ENCODE data around the gene IL4R.

The IL4R gene

GRCh38 chr16:27315333-27316037 is 1.7 kb downstream of the IL4R start:
- DNase-seq (ENCODE audit: low spot score) = no peak

GRCh38 chr16:27316038-27316680 is 2.4 kb downstream of the IL4R start:
- DNase-seq (ENCODE audit: low spot score) = no peak

GRCh38 chr16:27317320-27317719 is 3.5 kb downstream of the IL4R start:
- DNase-seq (ENCODE audit: low spot score) = no peak

- DNase-seq (ENCODE audit: low spot score) = no peak
These were observed 4.1 kb downstream of the IL4R start for GRCh38 chr16:27317738-27318391.

- no peak for DNase-seq (ENCODE audit: low spot score)
These were observed 4.8 kb downstream of the IL4R start for GRCh38 chr16:27318392-27319256.

GRCh38 chr16:27319257-27319965 is 5.6 kb downstream of the IL4R start:
- no peak for DNase-seq (ENCODE audit: low spot score)

- DNase-seq (ENCODE audit: low spot score) = no peak
These were observed 6.7 kb downstream of the IL4R start for GRCh38 chr16:27320261-27321012.

- no peak for DNase-seq (ENCODE audit: low spot score)
These were observed 7.5 kb downstream of the IL4R start for GRCh38 chr16:27321013-27321915.

- DNase-seq (ENCODE audit: low spot score) = no peak
These were observed 9.3 kb downstream of the IL4R start for GRCh38 chr16:27322858-27323780.

- DNase-seq (ENCODE audit: low spot score) = no peak
These were observed 10.2 kb downstream of the IL4R start for GRCh38 chr16:27323781-27324561.

- no peak for DNase-seq (ENCODE audit: low spot score)
These were observed 11.1 kb downstream of the IL4R start for GRCh38 chr16:27324851-27325301.

- no peak for DNase-seq (ENCODE audit: low spot score)
These were observed 12.0 kb downstream of the IL4R start for GRCh38 chr16:27325736-27326135.

GRCh38 chr16:27326251-27326650 is 12.5 kb downstream of the IL4R start:
- DNase-seq (ENCODE audit: low spot score) = no peak

- DNase-seq (ENCODE audit: low spot score) = peak; percentile 88
These were observed 13.2 kb downstream of the IL4R start for GRCh38 chr16:27326738-27327585.

- no peak for DNase-seq (ENCODE audit: low spot score)
These were observed 13.8 kb downstream of the IL4R start for GRCh38 chr16:27327586-27327915.

- DNase-seq (ENCODE audit: low spot score) = no peak
These were observed 15.2 kb downstream of the IL4R start for GRCh38 chr16:27328937-27329336.
